Endothelial cell of umbilical vein (primary cell): ENCODE measurements around the gene PKNOX2. TPM values are rescaled to one million over a fixed set of nuclear protein-coding genes. Genes with fewer than 3 reads are reported as not detected.

Source experiments
- BruUV-seq: library from RNA; stranded (reverse); fragments of 400-500 nt; replicated peaks from 2 replicates; lab custom pipeline; 2021; lab: Mats Ljungman, UMichigan
- CTCF ChIA-PET: fragments of 300-600, 350-600 bp; sonication (Branson Sonifier 250); formaldehyde crosslinking; loops from one replicate; lab custom pipeline; 2021; ENCODE audit warnings: antibody characterized with exemption, inconsistent platforms; lab: Charles Lee
- POLR2A ChIA-PET: fragments of 300-600, 350-600 bp; sonication (Branson Sonifier 250); formaldehyde crosslinking; loops from one replicate; lab custom pipeline; 2021; ENCODE audit warnings: antibody characterized with exemption, inconsistent platforms; lab: Charles Lee
- DNase-seq: peaks from one replicate; pipeline ENCODE4 v3.0.0-alpha.2; 2011; ENCODE audit warnings: low read depth, low spot score
- FAIRE-seq: peaks from 2 replicates; lab custom pipeline; 2011; peaks lifted over from hg19 to GRCh38; lab: Jason Lieb, UNC
- H2AFZ ChIP-seq: 2 replicates; pipeline ENCODE4 v1.6.0; 2012; ENCODE audit warnings: low read depth, low read length, control low read depth, inconsistent platforms
- H3K27ac ChIP-seq: 2 replicates; pipeline ENCODE4 v1.5.1; 2011; ENCODE audit warnings: low read depth, mild to moderate bottlenecking, control low read depth, low read length, moderate library complexity; ENCODE audit not compliant: insufficient read depth
- H3K27me3 ChIP-seq, 2 experiments: 2 replicates each; pipeline versions ENCODE4 v1.6.0 to v1.6.1; 2011; ENCODE audit warnings: low read length in 2 of 2, mixed read lengths in 1 of 2; ENCODE audit not compliant: control insufficient read depth in 2 of 2, insufficient read depth in 2 of 2
- H3K36me3 ChIP-seq, 2 experiments: 2 replicates in 1 of 2; 3 replicates in 1 of 2; pipeline ENCODE4 v1.5.1; 2011; ENCODE audit warnings: low read length in 2 of 2, mild to moderate bottlenecking in 1 of 2, moderate library complexity in 1 of 2; ENCODE audit not compliant: control insufficient read depth in 2 of 2, insufficient read depth in 2 of 2; ENCODE audit errors: extremely low read depth in 1 of 2
- H3K4me1 ChIP-seq: 3 replicates; pipeline ENCODE4 v1.5.1; 2011; ENCODE audit warnings: mild to moderate bottlenecking, low read length; ENCODE audit not compliant: control insufficient read depth, insufficient read depth; ENCODE audit errors: extremely low read depth
- H3K4me2 ChIP-seq: 2 replicates; pipeline ENCODE4 v1.6.1; 2011; ENCODE audit warnings: low read length, control low read depth, mixed read lengths; ENCODE audit not compliant: insufficient read depth
- H3K4me3 ChIP-seq, 3 experiments: fragments of 200-600 bp in 1 of 3; sonication (generic), shearing (Covaris generic) in 1 of 3; replicated peaks in 1 of 3; 2 replicates each; pipeline ENCODE4 v1.5.1; 2011 to 2016; ENCODE audit warnings: control low read depth in 3 of 3, low read length in 3 of 3, mild to moderate bottlenecking in 2 of 3, inconsistent platforms in 1 of 3, low read depth in 1 of 3, moderate library complexity in 1 of 3; ENCODE audit not compliant: insufficient read depth in 1 of 3
- H3K79me2 ChIP-seq: 2 replicates; pipeline ENCODE4 v1.6.0; 2012; ENCODE audit warnings: low read length, inconsistent platforms; ENCODE audit not compliant: control insufficient read depth, insufficient read depth
- H3K9ac ChIP-seq: replicated peaks from 2 replicates; pipeline ENCODE3; 2011; ENCODE audit warnings: low read length, control low read depth; ENCODE audit not compliant: insufficient read depth; ENCODE audit errors: extremely low read depth
- H3K9me1 ChIP-seq: replicated peaks from 3 replicates; pipeline ENCODE4 v1.6.0; 2011; ENCODE audit warnings: mild to moderate bottlenecking, low read length; ENCODE audit not compliant: control insufficient read depth, insufficient read depth; ENCODE audit errors: extremely low read depth
- H3K9me3 ChIP-seq: replicated peaks from 2 replicates; pipeline ENCODE4 v1.5.1; 2012; ENCODE audit warnings: low read length, inconsistent platforms; ENCODE audit not compliant: control insufficient read depth, insufficient read depth
- H4K20me1 ChIP-seq: replicated peaks from 2 replicates; pipeline ENCODE3; 2011; ENCODE audit warnings: mild to moderate bottlenecking, low read length; ENCODE audit not compliant: control insufficient read depth, insufficient read depth; ENCODE audit errors: extremely low read depth
- EZH2 ChIP-seq: IDR thresholded peaks from 2 replicates; pipeline ENCODE4 v1.6.1; 2012; ENCODE audit warnings: borderline replicate concordance, low read depth, mild to moderate bottlenecking, moderate library complexity, low read length, inconsistent platforms; ENCODE audit not compliant: severe bottlenecking
- FOS ChIP-seq: IDR thresholded peaks from 2 replicates; pipeline ENCODE4 v1.6.1; 2011; ENCODE audit warnings: mild to moderate bottlenecking, low read length, moderate library complexity, borderline replicate concordance; ENCODE audit not compliant: insufficient read depth
- GATA2 ChIP-seq: IDR thresholded peaks from 2 replicates; pipeline ENCODE4 v1.7.0; 2011; ENCODE audit warnings: low read depth, mild to moderate bottlenecking, moderate library complexity, mixed read lengths, low read length; ENCODE audit not compliant: insufficient read length, insufficient read depth
- JUN ChIP-seq: IDR thresholded peaks from 2 replicates; pipeline ENCODE4 v1.6.1; 2011; ENCODE audit warnings: borderline replicate concordance, low read depth; ENCODE audit not compliant: insufficient read length, insufficient read depth
- MYC ChIP-seq: IDR thresholded peaks from one replicate; pipeline ENCODE4 v1.6.1; 2011; ENCODE audit warnings: mild to moderate bottlenecking, low read depth, low read length
- POLR2A ChIP-seq: IDR thresholded peaks from 2 replicates; pipeline ENCODE4 v1.6.1; 2012; ENCODE audit warnings: low read depth, mild to moderate bottlenecking, control low read depth, low read length
- POLR2AphosphoS5 ChIP-seq: IDR thresholded peaks from 2 replicates; pipeline ENCODE4 v1.6.1; 2012; ENCODE audit warnings: low read depth, mild to moderate bottlenecking, control low read depth, low read length, moderate library complexity; ENCODE audit not compliant: insufficient read depth
- dilution Hi-C: fragments of 300-500 bp; cut with MboI; formaldehyde crosslinking; loops from one replicate; pipeline ENCODE4 v1.15.0; 2019; ENCODE audit warnings: low sequenced_read_pairs; ENCODE audit not compliant: extremely low pct_ligation_motif_present
- intact Hi-C: fragments of 100-400 bp; cut with micrococcal nuclease; formaldehyde crosslinking; loops from one replicate; pipeline ENCODE4 v1.10.0; 2022
- polyA plus RNA-seq, 4 experiments: library from polyadenylated mRNA; depleted of rRNA in 3 of 4; stranded (reverse) in 3 of 4; unstranded in 1 of 4; fragments of >200 nt; gene quantifications; 2 replicates each; pipeline versions ENCODE4 v1.2.1 to v1.2.3, GENCODE V29; 2011 to 2012; ENCODE audit warnings: missing spikeins in 1 of 4
- total RNA-seq: library from RNA; stranded (reverse); gene quantifications from 2 replicates; pipeline ENCODE4 v1.2.3, GENCODE V29; 2021
- TF ChIP-seq, protein P1 (sequence below), 2 donors: IDR thresholded peaks; 1 replicate in 1 of 2; 2 replicates in 1 of 2; pipeline ENCODE4 v1.5.1; 2011; ENCODE audit warnings: low read length in 2 of 2, mild to moderate bottlenecking in 2 of 2, moderate library complexity in 2 of 2, control low read depth in 1 of 2, inconsistent platforms in 1 of 2, low read depth in 1 of 2; ENCODE audit not compliant: insufficient read depth in 1 of 2; ENCODE audit errors: extremely low read depth in 1 of 2
- TF ChIP-seq, protein P2 (sequence below): IDR thresholded peaks from 2 replicates; pipeline ENCODE4 v1.6.1; 2011; ENCODE audit not compliant: insufficient read depth, insufficient read length

Gene PKNOX2
- total and polyA plus RNA-seq, 2 donors (not counting 3 experiments of a cell fraction or from before 2014, with no cell fraction given): 0.11 to 0.91 TPM

DNA sequence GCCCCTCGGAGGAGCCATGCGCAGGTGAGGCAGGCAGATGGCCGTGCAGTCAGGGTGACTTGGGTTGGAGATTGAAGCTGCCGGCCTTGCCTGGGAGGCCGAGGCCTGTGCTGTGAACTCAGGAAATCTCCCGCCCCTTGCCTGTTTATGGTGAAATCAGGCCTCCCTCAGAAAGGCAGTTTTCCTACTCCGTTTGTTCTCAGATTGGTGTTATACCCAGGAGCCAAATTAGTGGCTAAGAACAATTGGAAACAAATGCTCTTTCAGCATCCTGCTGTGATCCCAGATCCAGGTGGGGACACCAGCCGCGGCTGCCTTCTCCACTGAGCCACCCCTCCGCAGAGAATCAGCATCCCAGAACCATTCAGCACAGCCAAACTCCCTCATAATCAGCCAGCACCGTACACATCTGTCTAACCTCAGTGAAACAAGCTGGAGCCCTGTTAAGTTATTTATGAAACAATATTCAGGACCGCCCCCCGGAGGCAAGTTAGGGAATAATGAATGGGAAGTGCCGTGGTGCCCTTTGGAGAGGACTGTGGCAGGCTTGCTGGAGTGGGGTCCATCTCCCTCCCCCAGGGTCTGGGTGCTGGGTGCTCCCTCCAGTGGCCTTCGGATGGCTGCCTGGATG lies 60.0 kb downstream of the PKNOX2 start:
- dilution Hi-C loops (no loop called here), intact Hi-C loops (loop anchor here (1.0 to 2.0 kb wide), 3 partner anchors 58 to 133 kb away; no protein-coding TSS in a partner anchor)
- BruUV-seq: no TSS peak
- H3K36me3 ChIP-seq: no peaks in the 10 kb centered on the region
- no peak overlapping the region for H3K9ac ChIP-seq
- H3K27ac ChIP-seq: no peak overlapping the region
- DNase-seq: peak; percentile 45
- H2AFZ ChIP-seq: no peak overlapping the region
- no peaks in the 10 kb centered on the region for H4K20me1 ChIP-seq
- no peak for FAIRE-seq
- POLR2A ChIA-PET: no interaction called here
- no peak overlapping the region for H3K4me3 ChIP-seq
- H3K9me1 ChIP-seq: no peaks in the 10 kb centered on the region
- CTCF ChIA-PET: interaction anchor here (0.6 to 3.4 kb wide), 14 partner anchors 10 to 387 kb away, joined by 3 to 21 read pairs (median 4); partner anchors contain the start of gene PKNOX2
- no peak overlapping the region for H3K4me2 ChIP-seq
- H3K27me3 ChIP-seq: peaks cover 0 to 2% of the 10 kb centered on the region in 2 experiments
- no peaks in the 10 kb centered on the region for H3K9me3 ChIP-seq
- TF ChIP-seq FOS: no peak
- TF ChIP-seq, protein P1, sequence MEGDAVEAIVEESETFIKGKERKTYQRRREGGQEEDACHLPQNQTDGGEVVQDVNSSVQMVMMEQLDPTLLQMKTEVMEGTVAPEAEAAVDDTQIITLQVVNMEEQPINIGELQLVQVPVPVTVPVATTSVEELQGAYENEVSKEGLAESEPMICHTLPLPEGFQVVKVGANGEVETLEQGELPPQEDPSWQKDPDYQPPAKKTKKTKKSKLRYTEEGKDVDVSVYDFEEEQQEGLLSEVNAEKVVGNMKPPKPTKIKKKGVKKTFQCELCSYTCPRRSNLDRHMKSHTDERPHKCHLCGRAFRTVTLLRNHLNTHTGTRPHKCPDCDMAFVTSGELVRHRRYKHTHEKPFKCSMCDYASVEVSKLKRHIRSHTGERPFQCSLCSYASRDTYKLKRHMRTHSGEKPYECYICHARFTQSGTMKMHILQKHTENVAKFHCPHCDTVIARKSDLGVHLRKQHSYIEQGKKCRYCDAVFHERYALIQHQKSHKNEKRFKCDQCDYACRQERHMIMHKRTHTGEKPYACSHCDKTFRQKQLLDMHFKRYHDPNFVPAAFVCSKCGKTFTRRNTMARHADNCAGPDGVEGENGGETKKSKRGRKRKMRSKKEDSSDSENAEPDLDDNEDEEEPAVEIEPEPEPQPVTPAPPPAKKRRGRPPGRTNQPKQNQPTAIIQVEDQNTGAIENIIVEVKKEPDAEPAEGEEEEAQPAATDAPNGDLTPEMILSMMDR (IDR thresholded peaks at IDR 0.05; ENCODE audit: extremely low read depth in 1 of 2, insufficient read depth in 1 of 2, low read depth in 1 of 2, low read length in 2 of 2): peak in 1 of 2 donors; percentile 28
- H3K4me1 ChIP-seq: no peaks in the 10 kb centered on the region
- H3K79me2 ChIP-seq: no peaks in the 10 kb centered on the region

DNA sequence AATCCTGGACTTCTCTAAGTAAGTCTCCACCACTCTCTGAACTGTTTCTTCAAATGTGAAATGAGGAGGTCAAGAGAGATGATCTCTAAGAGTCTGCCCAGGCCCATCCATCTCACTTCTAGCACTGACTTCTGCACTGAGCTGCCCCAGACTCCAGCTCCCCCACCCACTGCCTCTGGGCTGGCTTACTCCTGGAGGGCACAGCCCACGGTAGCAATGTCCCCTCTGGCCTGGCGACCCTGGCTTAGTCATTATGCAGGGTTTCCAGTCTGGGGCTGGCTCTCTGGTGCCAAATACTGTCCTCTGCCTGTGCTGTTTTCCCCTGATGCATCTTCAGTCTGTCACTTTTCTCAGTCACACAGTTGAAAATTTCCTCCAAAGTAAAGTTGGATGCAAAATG lies 60.9 kb downstream of the PKNOX2 start:
- Histone ChIP-seq H3K27me3 (peaks cover 0 to 2% of the 10 kb centered on the region in 2 experiments), H2AFZ (no peak overlapping the region), H3K9ac (no peak overlapping the region), H3K4me1 (no peaks in the 10 kb centered on the region), H3K79me2 (no peaks in the 10 kb centered on the region), H3K27ac (no peak overlapping the region), H3K4me2 (no peak overlapping the region), H3K9me1 (no peaks in the 10 kb centered on the region), H3K4me3 (no peak overlapping the region), H4K20me1 (no peaks in the 10 kb centered on the region), H3K36me3 (no peaks in the 10 kb centered on the region), H3K9me3 (no peaks in the 10 kb centered on the region)
- dilution Hi-C loops (no loop called here), intact Hi-C loops (loop anchor here (2.0 kb wide), 1 partner anchor 59 kb away; no protein-coding TSS in a partner anchor)
- BruUV-seq: no TSS peak
- CTCF ChIA-PET: interaction anchor here (0.8 to 3.4 kb wide), 6 partner anchors 33 to 122 kb away, joined by 3 to 21 read pairs (median 4); partner anchors contain the start of gene PKNOX2
- POLR2A ChIA-PET: no interaction called here
- DNase-seq: no peak
- TF ChIP-seq JUN (no peak), POLR2AphosphoS5 (no peak), FOS (no peak), GATA2 (no peak), EZH2 (no peak), MYC (no peak), POLR2A (no peak)
- TF ChIP-seq, protein P1 (IDR thresholded peaks at IDR 0.05; ENCODE audit: extremely low read depth in 1 of 2, insufficient read depth in 1 of 2, low read depth in 1 of 2, low read length in 2 of 2): no peak
- TF ChIP-seq, protein P2, sequence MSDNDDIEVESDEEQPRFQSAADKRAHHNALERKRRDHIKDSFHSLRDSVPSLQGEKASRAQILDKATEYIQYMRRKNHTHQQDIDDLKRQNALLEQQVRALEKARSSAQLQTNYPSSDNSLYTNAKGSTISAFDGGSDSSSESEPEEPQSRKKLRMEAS: no peak
- no peak for FAIRE-seq
